Keratinocyte (primary cell): Measurements from ENCODE around the gene FAM209B.

Experiments used
- CTCF ChIP-seq, 3 experiments: IDR thresholded peaks in 1 of 3; conservative IDR thresholded peaks in 1 of 3; optimal IDR thresholded peaks in 1 of 3; 2 replicates in 2 of 3; 3 replicates in 1 of 3; pipeline versions ENCODE3 to v1.5.1; 2011; ENCODE audit warnings: low read length in 3 of 3, mild to moderate bottlenecking in 3 of 3, moderate library complexity in 2 of 3, control low read depth in 1 of 3, inconsistent platforms in 1 of 3; ENCODE audit not compliant: insufficient read depth in 2 of 3; ENCODE audit errors: extremely low read depth in 1 of 3
- EZH2 ChIP-seq: IDR thresholded peaks from one replicate; pipeline ENCODE4 v1.6.1; 2012; ENCODE audit warnings: inconsistent platforms, mild to moderate bottlenecking, low read length, moderate library complexity

- TF ChIP-seq EZH2, result no peak
- no peak for TF ChIP-seq CTCF (optimal IDR thresholded peaks at IDR 0.05 in 1 of 3, IDR thresholded peaks at IDR 0.05 in 1 of 3, conservative IDR thresholded peaks at IDR 0.05 in 1 of 3; ENCODE audit: extremely low read depth in 1 of 3, insufficient read depth in 2 of 3, low read length in 3 of 3)
These were observed 26.9 kb upstream of the FAM209B start for GRCh38 chr20:56506103-56506502.
